Putamen (tissue), 1 donor: Measurements from ENCODE around the gene TET2.

ENCODE experiments used
- DNase-seq: peaks from one replicate; pipeline ENCODE4 v3.0.0-alpha.2; 2016; ENCODE audit warnings: low spot score

Gene TET2

DNA sequence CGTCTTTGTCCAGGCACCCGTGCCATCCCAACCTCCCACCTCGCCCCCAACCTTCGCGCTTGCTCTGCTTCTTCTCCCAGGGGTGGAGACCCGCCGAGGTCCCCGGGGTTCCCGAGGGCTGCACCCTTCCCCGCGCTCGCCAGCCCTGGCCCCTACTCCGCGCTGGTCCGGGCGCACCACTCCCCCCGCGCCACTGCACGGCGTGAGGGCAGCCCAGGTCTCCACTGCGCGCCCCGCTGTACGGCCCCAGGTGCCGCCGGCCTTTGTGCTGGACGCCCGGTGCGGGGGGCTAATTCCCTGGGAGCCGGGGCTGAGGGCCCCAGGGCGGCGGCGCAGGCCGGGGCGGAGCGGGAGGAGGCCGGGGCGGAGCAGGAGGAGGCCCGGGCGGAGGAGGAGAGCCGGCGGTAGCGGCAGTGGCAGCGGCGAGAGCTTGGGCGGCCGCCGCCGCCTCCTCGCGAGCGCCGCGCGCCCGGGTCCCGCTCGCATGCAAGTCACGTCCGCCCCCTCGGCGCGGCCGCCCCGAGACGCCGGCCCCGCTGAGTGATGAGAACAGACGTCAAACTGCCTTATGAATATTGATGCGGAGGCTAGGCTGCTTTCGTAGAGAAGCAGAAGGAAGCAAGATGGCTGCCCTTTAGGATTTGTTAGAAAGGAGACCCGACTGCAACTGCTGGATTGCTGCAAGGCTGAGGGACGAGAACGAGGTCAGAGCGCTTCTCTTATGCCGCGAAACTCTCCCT lies at the start of gene TET2:
Gene TET2, plus strand, starts transcription at position 601 of the 740 bp plus-strand sequence. CDS start 87,067 bp downstream, outside the sequence.
- DNase-seq, result peak; percentile 94

DNA sequence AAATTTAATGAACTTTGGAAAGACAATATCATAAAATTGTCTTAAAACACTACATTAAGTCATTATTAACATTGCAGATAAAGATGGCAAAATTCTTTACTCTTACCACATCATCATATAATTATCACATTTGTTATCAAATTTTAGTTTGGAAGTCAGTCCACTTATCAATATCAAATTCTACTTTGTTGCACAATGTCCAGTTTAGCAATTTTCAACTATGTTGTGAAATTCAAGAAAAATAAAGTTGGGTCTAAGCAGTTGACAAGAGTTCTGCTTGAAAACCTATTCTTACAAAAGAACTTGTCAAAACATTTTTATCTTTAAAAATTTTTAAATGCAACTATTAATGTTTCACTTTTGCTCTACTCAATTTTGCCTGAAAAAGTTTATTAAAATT lies 44.7 kb upstream of the TET2 start:
- DNase-seq, result no peak

DNA sequence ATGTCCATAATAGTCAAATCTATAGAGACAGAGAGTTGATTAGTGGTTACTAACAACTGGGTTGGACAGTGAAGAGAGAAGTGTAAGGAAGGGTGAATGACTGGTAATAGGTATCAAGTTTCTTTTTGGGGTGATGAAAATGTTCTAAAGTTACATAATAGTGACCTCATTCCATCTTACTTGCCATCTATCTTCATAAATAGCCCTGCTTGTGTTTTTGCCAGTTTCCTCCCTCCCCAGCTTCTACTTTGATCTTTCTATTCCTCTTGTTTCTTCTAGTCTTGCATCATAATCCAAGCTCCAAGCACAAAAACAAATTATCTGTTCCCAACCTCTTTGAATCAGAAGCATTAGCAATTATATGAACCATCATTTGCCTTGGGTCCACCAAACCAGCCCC lies 40.2 kb upstream of the TET2 start:
- DNase-seq, result no peak

GRCh38 chr4:105107095-105107856 lies 39.4 kb upstream of the TET2 start:
- no peak for DNase-seq

DNA sequence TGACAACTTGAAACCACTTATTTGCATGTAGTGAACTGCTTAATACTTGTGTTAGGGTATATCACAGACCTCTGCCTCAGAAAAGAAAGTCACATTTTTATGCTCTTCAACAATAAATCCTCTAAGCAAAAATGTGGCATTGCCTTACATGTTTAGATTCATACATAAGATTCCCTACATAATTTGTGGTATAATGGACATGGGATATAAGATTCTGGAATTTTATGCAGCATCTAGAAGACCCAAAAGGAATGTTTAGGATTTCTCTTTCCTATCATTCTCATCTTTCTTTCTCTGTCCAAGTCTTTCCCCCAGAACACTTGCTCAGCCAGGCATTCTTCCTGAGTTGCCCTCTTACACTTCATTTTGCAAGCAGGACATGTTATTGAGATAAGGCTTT lies 37.7 kb upstream of the TET2 start:
- no peak for DNase-seq

GRCh38 chr4:105112274-105112673 lies 34.4 kb upstream of the TET2 start:
- no peak for DNase-seq

- no peak for DNase-seq
Measured at GRCh38 chr4:105113800-105114199, 32.9 kb upstream of the TET2 start.

DNA sequence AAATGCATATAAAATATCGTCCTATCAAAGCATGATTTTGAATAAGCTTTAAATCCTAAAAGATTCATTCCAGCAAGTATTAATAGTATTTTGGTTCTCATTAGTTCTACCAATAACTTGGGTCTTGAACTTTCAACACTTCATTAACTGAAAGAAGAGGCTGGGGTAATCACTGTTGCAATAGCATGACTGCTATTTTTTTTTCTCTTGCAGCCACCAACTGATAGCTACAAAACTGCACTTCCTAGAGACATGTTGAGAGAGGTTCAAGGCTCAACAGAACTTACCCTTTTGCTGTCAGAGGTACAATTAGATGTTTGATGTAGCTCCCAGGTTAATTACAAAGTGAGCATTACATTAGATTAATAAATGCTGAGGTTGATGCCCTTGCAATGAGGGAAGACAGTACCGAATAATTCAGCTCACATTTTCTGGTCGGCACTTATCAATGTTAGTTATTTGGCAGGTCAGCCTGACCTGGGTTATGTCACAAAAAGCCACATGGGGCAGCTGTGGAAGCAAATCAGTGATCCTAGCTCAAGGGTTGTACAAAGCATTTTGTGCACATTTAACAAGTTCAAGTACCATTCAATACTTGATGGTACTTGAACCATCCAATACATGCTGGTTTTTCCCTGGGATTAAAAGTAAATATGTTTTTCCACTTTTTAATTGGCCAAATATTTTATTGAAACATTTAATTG lies 29.9 kb upstream of the TET2 start:
- DNase-seq, result no peak

GRCh38 chr4:105119356-105119755 lies 27.3 kb upstream of the TET2 start:
- DNase-seq, result no peak

- no peak for DNase-seq
Measured at GRCh38 chr4:105120626-105121025, 26.1 kb upstream of the TET2 start.

DNA sequence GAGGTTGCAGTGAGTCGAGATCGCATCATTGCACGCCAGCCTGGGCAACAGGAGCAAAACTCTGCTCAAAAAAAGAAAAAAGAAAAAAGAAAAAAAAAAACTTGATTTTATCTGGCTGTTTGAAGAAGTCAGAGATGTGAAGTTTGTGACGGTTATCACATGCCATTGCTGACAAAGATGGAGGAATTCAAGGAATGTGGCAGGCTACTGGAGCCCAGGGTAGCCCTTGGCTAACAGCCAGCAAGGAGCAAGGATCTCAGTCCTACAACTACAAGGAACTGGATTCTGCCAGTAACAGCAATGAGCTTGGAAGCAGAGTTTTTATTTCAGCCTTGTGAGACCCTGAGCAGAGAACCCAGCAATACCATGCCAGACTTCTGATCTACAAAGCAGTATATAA lies 24.3 kb upstream of the TET2 start:
- no peak for DNase-seq

DNA sequence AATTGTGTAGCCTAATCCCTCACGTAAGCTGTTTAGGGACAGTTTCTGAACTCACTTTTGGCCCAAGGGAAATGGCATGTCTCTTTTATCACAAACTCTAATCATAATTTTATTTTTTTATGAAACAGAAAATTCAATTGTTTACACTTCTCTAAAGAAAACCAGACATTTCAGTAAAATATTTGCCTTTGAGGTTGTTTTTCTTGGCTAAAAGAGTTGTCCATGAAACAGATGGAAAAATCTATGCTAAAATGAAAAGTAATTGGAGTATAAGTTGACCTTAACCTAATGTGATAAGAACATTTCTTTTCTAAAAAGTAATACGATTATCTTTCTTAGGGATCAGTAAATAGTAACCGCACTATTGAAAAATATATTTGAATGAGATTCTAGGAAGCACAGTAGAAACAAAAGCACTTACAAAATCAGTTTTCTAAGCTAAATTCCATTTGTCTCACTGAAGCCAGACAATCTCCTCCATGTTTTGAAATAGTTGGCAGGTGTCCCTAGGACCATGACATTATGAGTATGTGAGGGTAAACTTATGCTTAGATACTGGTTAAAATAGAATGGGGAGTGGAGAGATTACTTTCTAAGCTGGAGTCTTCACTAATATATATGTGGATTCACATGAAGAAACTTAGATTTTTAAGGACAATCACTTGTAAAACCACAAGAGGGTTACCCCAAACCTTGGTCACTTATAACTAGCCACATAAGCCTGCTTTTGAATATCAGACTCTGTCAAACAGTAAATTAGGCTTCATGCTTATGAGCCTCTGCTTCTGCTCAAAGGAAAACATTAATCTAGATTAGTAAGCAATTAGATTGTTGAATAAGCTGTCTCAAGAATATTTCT lies 20.1 kb upstream of the TET2 start:
- DNase-seq, result no peak

DNA sequence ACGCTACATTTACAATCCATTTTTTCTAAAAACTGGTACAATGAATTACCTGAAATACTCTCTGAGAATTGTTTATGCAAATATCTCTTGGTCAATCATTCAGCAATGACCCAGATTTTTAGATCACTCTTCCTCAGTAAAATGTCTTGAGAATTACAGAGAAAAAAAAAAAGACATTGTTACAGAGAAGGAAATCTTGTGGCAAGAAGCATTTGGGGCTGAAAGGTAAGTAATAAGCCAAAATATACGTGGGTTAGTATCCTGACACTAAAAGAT lies 19.6 kb upstream of the TET2 start:
- DNase-seq, result no peak

DNA sequence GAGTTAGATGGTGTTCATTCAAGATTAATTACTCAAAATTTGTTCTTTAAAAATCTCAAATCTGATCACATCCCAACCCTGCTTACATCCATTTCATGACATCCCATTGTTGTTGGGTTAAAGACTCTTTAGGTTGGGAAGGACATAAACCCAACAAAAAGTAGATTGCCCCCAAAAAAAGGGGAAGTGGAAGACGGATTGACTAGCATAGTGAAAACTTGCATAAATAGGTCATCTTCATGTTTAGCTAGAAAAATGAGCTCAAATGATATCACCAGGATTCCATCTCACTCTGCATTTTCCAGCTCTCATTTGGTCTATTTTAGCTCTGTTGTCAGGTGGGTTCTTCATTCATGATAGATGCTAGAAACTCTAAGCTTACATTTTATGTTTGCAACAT lies 18.5 kb upstream of the TET2 start:
- DNase-seq, result no peak

GRCh38 chr4:105129286-105130040 lies 17.2 kb upstream of the TET2 start:
- DNase-seq, result no peak

DNA sequence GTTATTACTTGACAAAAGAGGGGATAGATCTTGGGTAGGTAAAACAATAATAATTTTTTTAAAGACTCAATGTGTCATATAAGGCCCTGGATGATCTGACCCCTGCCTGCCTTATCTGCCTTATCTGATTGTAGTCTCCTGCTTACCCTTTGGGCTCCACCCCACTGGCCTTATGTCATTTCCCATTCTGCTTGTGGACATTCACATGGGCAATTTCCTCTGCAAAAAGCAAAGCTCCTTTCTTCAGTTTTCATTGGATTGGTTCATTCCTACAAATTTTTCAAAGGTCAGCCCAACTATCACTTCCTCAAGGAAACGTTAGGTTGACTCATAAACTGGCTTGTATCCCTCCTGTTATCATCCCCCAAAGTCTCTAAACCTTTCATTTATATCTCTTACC lies 15.7 kb upstream of the TET2 start:
- DNase-seq, result no peak

- no peak for DNase-seq
Measured at GRCh38 chr4:105133976-105134375, 12.7 kb upstream of the TET2 start.

- no peak for DNase-seq
Measured at GRCh38 chr4:105135785-105136184, 10.9 kb upstream of the TET2 start.

GRCh38 chr4:105137121-105137875 lies 9.4 kb upstream of the TET2 start:
- no peak for DNase-seq

GRCh38 chr4:105139646-105140045 lies 7.0 kb upstream of the TET2 start:
- DNase-seq, result no peak
